ENCODE data around the gene KRT8. TPM values are rescaled to one million over a fixed set of nuclear protein-coding genes. Genes with fewer than 3 reads are reported as not detected.

The KRT8 gene
- total RNA-seq, 2 donors from 2014 or later: 1,663 to 1,920 TPM

DNA sequence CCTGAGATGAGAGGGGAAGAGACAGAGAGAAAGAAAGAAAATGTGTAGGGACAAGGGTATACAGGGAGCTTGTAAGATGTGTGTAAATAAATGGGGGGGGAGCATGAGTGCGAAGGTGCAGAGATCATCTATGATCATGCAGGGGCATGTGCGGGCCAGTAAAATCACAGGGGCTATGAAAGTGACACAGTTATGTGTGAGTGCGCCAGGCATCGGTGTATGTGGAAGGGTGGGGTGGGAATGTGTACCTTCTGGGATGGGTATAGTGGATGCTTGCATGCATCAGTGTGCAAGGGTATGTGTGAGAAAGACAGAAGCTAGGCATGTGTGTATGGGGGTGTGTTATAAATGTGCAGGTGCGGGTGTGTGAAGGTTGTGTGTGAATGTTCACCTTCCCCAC, 37.7 kb downstream of the KRT8 start:
- Histone ChIP-seq H3K27ac (ENCODE audit: low read depth, low read length) (no peak overlapping the region), H3K9me3 (ENCODE audit: control insufficient read depth, low read length) (no peaks in the 10 kb centered on the region), H3K27me3 (ENCODE audit: control insufficient read depth, insufficient read depth, low read length, poor library complexity, severe bottlenecking) (no peaks in the 10 kb centered on the region), H3K4me3 (ENCODE audit: low read length) (no peak overlapping the region), H3K36me3 (ENCODE audit: control insufficient read depth, insufficient read depth, low read length) (no peaks in the 10 kb centered on the region), H3K4me1 (ENCODE audit: control insufficient read depth, insufficient read depth, low read length) (no peaks in the 10 kb centered on the region), H3K9ac (ENCODE audit: extremely low read depth, low read length, poor library complexity, severe bottlenecking) (no peak overlapping the region)
- Mint-ChIP-seq H3K4me1 (no peaks in the 10 kb centered on the region), H3K27me3 (ENCODE audit: insufficient read depth) (peaks cover 13% of the 10 kb centered on the region), H3K9me3 (no peaks in the 10 kb centered on the region), H3K36me3 (ENCODE audit: low read depth) (no peaks in the 10 kb centered on the region), H3K27ac (no peak overlapping the region), H3K4me3 (no peak overlapping the region)
- TF ChIP-seq, protein P1, sequence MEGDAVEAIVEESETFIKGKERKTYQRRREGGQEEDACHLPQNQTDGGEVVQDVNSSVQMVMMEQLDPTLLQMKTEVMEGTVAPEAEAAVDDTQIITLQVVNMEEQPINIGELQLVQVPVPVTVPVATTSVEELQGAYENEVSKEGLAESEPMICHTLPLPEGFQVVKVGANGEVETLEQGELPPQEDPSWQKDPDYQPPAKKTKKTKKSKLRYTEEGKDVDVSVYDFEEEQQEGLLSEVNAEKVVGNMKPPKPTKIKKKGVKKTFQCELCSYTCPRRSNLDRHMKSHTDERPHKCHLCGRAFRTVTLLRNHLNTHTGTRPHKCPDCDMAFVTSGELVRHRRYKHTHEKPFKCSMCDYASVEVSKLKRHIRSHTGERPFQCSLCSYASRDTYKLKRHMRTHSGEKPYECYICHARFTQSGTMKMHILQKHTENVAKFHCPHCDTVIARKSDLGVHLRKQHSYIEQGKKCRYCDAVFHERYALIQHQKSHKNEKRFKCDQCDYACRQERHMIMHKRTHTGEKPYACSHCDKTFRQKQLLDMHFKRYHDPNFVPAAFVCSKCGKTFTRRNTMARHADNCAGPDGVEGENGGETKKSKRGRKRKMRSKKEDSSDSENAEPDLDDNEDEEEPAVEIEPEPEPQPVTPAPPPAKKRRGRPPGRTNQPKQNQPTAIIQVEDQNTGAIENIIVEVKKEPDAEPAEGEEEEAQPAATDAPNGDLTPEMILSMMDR (conservative IDR thresholded peaks at IDR 0.05): no peak
- DNase-seq: no peak
- WGBS, 2 experiments (ENCODE audit: insufficient coverage in 1 of 2, insufficient read length in 1 of 2): 94 to 100% methylated on average over 3 to 4 of the region's 5 CpGs

DNA sequence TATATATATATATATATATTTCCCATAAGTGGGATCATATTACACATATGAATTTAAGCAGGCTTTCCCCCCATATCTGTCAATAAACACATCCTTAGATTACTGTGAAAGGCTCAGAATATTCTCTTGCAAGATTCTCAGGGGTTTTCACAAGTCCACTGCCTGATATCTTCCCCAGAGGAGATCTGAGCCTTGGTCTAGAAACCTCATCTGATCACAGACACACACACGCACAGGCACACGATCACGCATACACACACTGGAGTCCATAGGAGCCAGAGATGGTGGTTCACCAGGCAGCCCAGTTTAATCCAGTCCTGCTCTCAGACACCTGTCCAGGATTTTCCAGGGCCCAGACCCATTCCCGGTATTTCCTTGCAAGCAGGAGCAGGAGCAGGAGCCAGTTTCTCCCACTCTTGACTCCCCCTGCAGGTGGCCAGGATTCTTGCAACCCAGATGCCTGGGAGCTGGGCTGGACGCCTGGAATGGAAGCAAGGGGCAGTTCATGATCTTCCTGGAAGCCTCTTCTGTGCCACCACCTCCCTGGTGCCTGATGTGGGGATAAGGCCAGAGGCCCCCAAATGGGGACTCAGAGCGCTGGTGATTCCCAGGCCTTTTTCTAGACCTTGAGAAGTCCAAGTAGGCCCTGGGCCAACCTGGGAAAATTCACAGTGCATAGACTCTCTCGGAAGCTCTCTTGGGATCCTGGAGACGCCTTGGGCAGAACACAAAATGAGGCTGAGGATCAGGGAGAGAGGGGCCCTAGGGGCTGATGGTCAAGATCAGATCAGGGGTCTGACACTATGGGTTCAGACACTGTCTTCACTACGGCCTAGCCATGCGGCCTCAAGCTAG, 39.6 kb downstream of the KRT8 start:
- no peaks in the 10 kb centered on the region for H3K9me3 Mint-ChIP-seq

DNA sequence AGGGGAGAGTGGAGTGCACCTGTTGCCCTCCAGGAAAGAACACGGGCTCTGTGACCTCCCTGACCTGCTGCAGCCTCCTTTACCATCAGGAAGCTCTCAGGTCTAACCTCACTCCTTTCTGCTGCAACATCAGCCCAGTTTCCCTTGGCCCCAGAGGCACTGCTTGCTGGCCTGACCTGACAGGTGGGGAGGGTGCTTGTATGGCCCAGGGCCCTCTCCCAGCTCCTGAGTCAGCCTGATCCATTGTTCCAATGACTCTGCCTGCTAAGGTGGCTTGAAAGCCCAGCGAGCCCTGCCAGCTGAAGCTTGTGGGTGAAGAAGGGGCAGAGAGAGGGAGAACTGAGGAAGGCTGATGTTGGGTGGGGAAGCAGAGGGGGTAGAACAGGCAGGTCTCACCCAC, 42.9 kb downstream of the KRT8 start:
- no peak overlapping the region for H3K9ac ChIP-seq (ENCODE audit: extremely low read depth, low read length, poor library complexity, severe bottlenecking)
- H3K4me1 Mint-ChIP-seq: no peaks in the 10 kb centered on the region
- 76 to 98% methylated on average over 1 to 2 of the region's 2 CpGs for WGBS, 2 experiments (ENCODE audit: insufficient coverage in 1 of 2, insufficient read length in 1 of 2)
- no peaks in the 10 kb centered on the region for H3K9me3 Mint-ChIP-seq
- peak; percentile 52 for DNase-seq
- no peak overlapping the region for H3K27ac Mint-ChIP-seq
- no peaks in the 10 kb centered on the region for H3K27me3 ChIP-seq (ENCODE audit: control insufficient read depth, insufficient read depth, low read length, poor library complexity, severe bottlenecking)
- no peaks in the 10 kb centered on the region for H3K36me3 ChIP-seq (ENCODE audit: control insufficient read depth, insufficient read depth, low read length)
- no peak overlapping the region for H3K27ac ChIP-seq (ENCODE audit: low read depth, low read length)
- H3K4me3 ChIP-seq (ENCODE audit: low read length): no peak overlapping the region
- H3K9me3 ChIP-seq (ENCODE audit: control insufficient read depth, low read length): no peaks in the 10 kb centered on the region
- H3K27me3 Mint-ChIP-seq (ENCODE audit: insufficient read depth): no peaks in the 10 kb centered on the region
- H3K36me3 Mint-ChIP-seq (ENCODE audit: low read depth): no peaks in the 10 kb centered on the region
- TF ChIP-seq, protein P1 (conservative IDR thresholded peaks at IDR 0.05): no peak
- no peak overlapping the region for H3K4me3 Mint-ChIP-seq
- no peaks in the 10 kb centered on the region for H3K4me1 ChIP-seq (ENCODE audit: control insufficient read depth, insufficient read depth, low read length)

More for the DNA sequence above, 39.6 kb downstream of the KRT8 start:
- no peaks in the 10 kb centered on the region for H3K36me3 ChIP-seq (ENCODE audit: control insufficient read depth, insufficient read depth, low read length)
- no peak overlapping the region for H3K9ac ChIP-seq (ENCODE audit: extremely low read depth, low read length, poor library complexity, severe bottlenecking)
- no peaks in the 10 kb centered on the region for H3K4me1 ChIP-seq (ENCODE audit: control insufficient read depth, insufficient read depth, low read length)
- DNase-seq: peak; percentile 98
- no peak overlapping the region for H3K27ac ChIP-seq (ENCODE audit: low read depth, low read length)
- WGBS, 2 experiments (ENCODE audit: insufficient coverage in 1 of 2, insufficient read length in 1 of 2): 54 to 62% methylated on average over 10 of the region's 10 CpGs
- H3K36me3 Mint-ChIP-seq (ENCODE audit: low read depth): no peaks in the 10 kb centered on the region
- TF ChIP-seq, protein P1 (conservative IDR thresholded peaks at IDR 0.05): peak; percentile 93
- peaks cover 3% of the 10 kb centered on the region for H3K27me3 Mint-ChIP-seq (ENCODE audit: insufficient read depth)
- H3K4me3 Mint-ChIP-seq: no peak overlapping the region
- H3K27ac Mint-ChIP-seq: no peak overlapping the region
- H3K27me3 ChIP-seq (ENCODE audit: control insufficient read depth, insufficient read depth, low read length, poor library complexity, severe bottlenecking): no peaks in the 10 kb centered on the region
- no peak overlapping the region for H3K4me3 ChIP-seq (ENCODE audit: low read length)
- no peaks in the 10 kb centered on the region for H3K4me1 Mint-ChIP-seq
- no peaks in the 10 kb centered on the region for H3K9me3 ChIP-seq (ENCODE audit: control insufficient read depth, low read length)

Measured in endodermal cell (in vitro differentiated cells).